Activated CD8-positive, alpha-beta T cell treated with anti-CD3 and anti-CD28 coated beads for 36 hours (primary cell): ENCODE results near the gene RGS5. TPM values are rescaled to one million over a fixed set of nuclear protein-coding genes. Genes with fewer than 3 reads are reported as not detected.

Source experiments
- ATAC-seq: fragments of 200-7000 bp; cut with Tn5 transposase; one replicate; pipeline ENCODE4 v1.10.0; 2021; ENCODE audit warnings: mild to moderate bottlenecking, moderate library complexity
- CTCF ChIA-PET: fragments of 350-600 bp; sonication (Branson Sonifier 250); formaldehyde crosslinking; loops from one replicate; lab custom pipeline; 2021; ENCODE audit warnings: antibody characterized with exemption; lab: Charles Lee
- POLR2A ChIA-PET: fragments of 350-600 bp; sonication (Branson Sonifier 250); formaldehyde crosslinking; loops from one replicate; lab custom pipeline; 2021; ENCODE audit warnings: antibody characterized with exemption; lab: Charles Lee
- DNase-seq: peaks from one replicate; pipeline ENCODE4 v3.0.0-alpha.2; 2020
- H3K27ac Mint-ChIP-seq: one replicate; pipeline ENCODE4 v1.8.0; 2021; ENCODE audit warnings: mild to moderate bottlenecking, mixed read lengths
- H3K27me3 Mint-ChIP-seq: one replicate; pipeline ENCODE4 v1.8.0; 2021; ENCODE audit warnings: mixed read lengths
- H3K36me3 Mint-ChIP-seq: one replicate; pipeline ENCODE4 v1.8.0; 2021; ENCODE audit warnings: low read depth, mixed read lengths
- H3K4me1 Mint-ChIP-seq: one replicate; pipeline ENCODE4 v1.8.0; 2021; ENCODE audit warnings: low read depth, mixed read lengths
- H3K4me3 Mint-ChIP-seq: one replicate; pipeline ENCODE4 v1.8.0; 2021; ENCODE audit warnings: mild to moderate bottlenecking, moderate library complexity, mixed read lengths
- H3K9me3 Mint-ChIP-seq: one replicate; pipeline ENCODE4 v1.8.0; 2021; ENCODE audit warnings: mixed read lengths
- CTCF ChIP-seq: fragments of 200-600 bp; IDR thresholded peaks from one replicate; pipeline ENCODE4 v1.8.0; 2022; ENCODE audit warnings: antibody characterized with exemption, mild to moderate bottlenecking
- intact Hi-C: fragments of 100-400 bp; cut with micrococcal nuclease; formaldehyde crosslinking; loops from one replicate; pipeline ENCODE4 v1.10.0; 2022
- total RNA-seq, 2 experiments: library from RNA; stranded (reverse); gene quantifications; one replicate each; pipeline ENCODE4 v1.2.3, GENCODE V29; 2021

The RGS5 gene
- total RNA-seq, 2 experiments from 2014 or later = 3.6 to 6.0 TPM

GRCh38 chr1:163197022-163197421, 5.7 kb downstream of the RGS5 start:
- Mint-ChIP-seq H3K27ac (no peak overlapping the region), H3K4me1 (no peaks in the 10 kb centered on the region), H3K27me3 (peaks cover 1% of the 10 kb centered on the region), H3K9me3 (no peaks in the 10 kb centered on the region), H3K36me3 (no peaks in the 10 kb centered on the region), H3K4me3 (no peak overlapping the region)
- POLR2A ChIA-PET = no interaction called here
- CTCF ChIA-PET = interaction anchor here (1.3 kb wide), 1 partner anchor 118 kb away, joined by 4 read pairs; no protein-coding TSS in a partner anchor
- intact Hi-C loops = no loop called here
- no peak for TF ChIP-seq CTCF
- DNase-seq (no peak), ATAC-seq (no peak)

GRCh38 chr1:163196449-163196787, 6.3 kb downstream of the RGS5 start:
- ChIA-PET POLR2A (no interaction called here), CTCF (no interaction called here)
- no peaks in the 10 kb centered on the region for H3K9me3 Mint-ChIP-seq
- peaks cover 1% of the 10 kb centered on the region for H3K27me3 Mint-ChIP-seq
- ATAC-seq = no peak
- TF ChIP-seq CTCF = no peak
- H3K4me1 Mint-ChIP-seq = no peaks in the 10 kb centered on the region
- no peak overlapping the region for H3K27ac Mint-ChIP-seq
- H3K36me3 Mint-ChIP-seq = no peaks in the 10 kb centered on the region
- intact Hi-C loops = no loop called here
- H3K4me3 Mint-ChIP-seq = no peak overlapping the region
- DNase-seq = no peak

- H3K27me3 Mint-ChIP-seq = peaks cover 1% of the 10 kb centered on the region
- TF ChIP-seq CTCF = no peak
- no peak overlapping the region for H3K27ac Mint-ChIP-seq
- no peak overlapping the region for H3K4me3 Mint-ChIP-seq
- intact Hi-C loops = no loop called here
- H3K36me3 Mint-ChIP-seq = no peaks in the 10 kb centered on the region
- H3K9me3 Mint-ChIP-seq = no peaks in the 10 kb centered on the region
- POLR2A ChIA-PET = no interaction called here
- no peak for ATAC-seq
- no peaks in the 10 kb centered on the region for H3K4me1 Mint-ChIP-seq
- CTCF ChIA-PET = no interaction called here
- no peak for DNase-seq
Measured at GRCh38 chr1:163195728-163196448, 6.8 kb downstream of the RGS5 start.

GRCh38 chr1:163191301-163191700, 11.4 kb downstream of the RGS5 start:
- DNase-seq (no peak), ATAC-seq (no peak)
- no peaks in the 10 kb centered on the region for H3K9me3 Mint-ChIP-seq
- CTCF ChIA-PET = no interaction called here
- H3K4me1 Mint-ChIP-seq = no peaks in the 10 kb centered on the region
- POLR2A ChIA-PET = no interaction called here
- intact Hi-C loops = no loop called here
- H3K27me3 Mint-ChIP-seq = no peaks in the 10 kb centered on the region
- no peak overlapping the region for H3K4me3 Mint-ChIP-seq
- no peak for TF ChIP-seq CTCF
- H3K36me3 Mint-ChIP-seq = no peaks in the 10 kb centered on the region
- no peak overlapping the region for H3K27ac Mint-ChIP-seq

- intact Hi-C loops = no loop called here
- POLR2A ChIA-PET = no interaction called here
- H3K4me1 Mint-ChIP-seq = no peaks in the 10 kb centered on the region
- H3K27ac Mint-ChIP-seq = no peak overlapping the region
- peaks cover 3% of the 10 kb centered on the region for H3K27me3 Mint-ChIP-seq
- H3K9me3 Mint-ChIP-seq = no peaks in the 10 kb centered on the region
- CTCF ChIA-PET = no interaction called here
- no peaks in the 10 kb centered on the region for H3K36me3 Mint-ChIP-seq
- TF ChIP-seq CTCF = no peak
- H3K4me3 Mint-ChIP-seq = no peak overlapping the region
- ATAC-seq (no peak), DNase-seq (no peak)
Measured at GRCh38 chr1:163188947-163189346, 13.8 kb downstream of the RGS5 start.
